BJ (cell line): ENCODE results near the gene WDFY3. TPM values are rescaled to one million over a fixed set of nuclear protein-coding genes. Genes with fewer than 3 reads are reported as not detected.

Experiments
- CTCF ChIA-PET: fragments of 350-600 bp; formaldehyde crosslinking; extraction: SDS; loops from one replicate; lab custom pipeline; 2021; ENCODE audit warnings: antibody characterized with exemption, inconsistent platforms; lab: Yijun Ruan, JAX
- POLR2A ChIA-PET: fragments of 300-600 bp; sonication (Branson Sonifier 250); formaldehyde crosslinking; extraction: SDS; loops from one replicate; lab custom pipeline; 2021; ENCODE audit warnings: antibody characterized with exemption; lab: Charles Lee
- DNase-seq: peaks from one replicate; pipeline ENCODE4 v3.0.0-alpha.2; 2011; ENCODE audit warnings: low read depth
- H3K27me3 ChIP-seq: 2 replicates; pipeline ENCODE4 v1.6.0; 2011; ENCODE audit warnings: low read length; ENCODE audit not compliant: control insufficient read depth, insufficient read depth
- H3K36me3 ChIP-seq: 2 replicates; pipeline ENCODE4 v1.5.1; 2011; ENCODE audit warnings: low read length; ENCODE audit not compliant: control insufficient read depth, insufficient read depth
- H3K4me3 ChIP-seq: 2 replicates; pipeline ENCODE4 v1.5.1; 2011; ENCODE audit warnings: low read depth, mild to moderate bottlenecking, control low read depth, low read length
- CTCF ChIP-seq: IDR thresholded peaks from 2 replicates; pipeline ENCODE4 v1.5.1; 2011; ENCODE audit warnings: low read depth, mild to moderate bottlenecking, control low read depth, inconsistent platforms, low read length, moderate library complexity; ENCODE audit not compliant: insufficient read depth
- polyA plus RNA-seq: library from polyadenylated mRNA; depleted of rRNA; stranded (reverse); fragments of >200 nt; gene quantifications from 2 replicates; pipeline ENCODE4 v1.2.3, GENCODE V29; 2011

Gene WDFY3
- polyA plus RNA-seq, 1 experiment: 28.8 TPM

- H3K27me3 ChIP-seq: no peaks in the 10 kb centered on the region
These were observed 42.1 kb downstream of the WDFY3 start for GRCh38 chr4:84924434-84924833.

GRCh38 chr4:84920617-84921016 lies 45.9 kb downstream of the WDFY3 start:
- Histone ChIP-seq H3K27me3 (no peaks in the 10 kb centered on the region), H3K4me3 (no peak overlapping the region), H3K36me3 (no peaks in the 10 kb centered on the region)
- TF ChIP-seq CTCF: no peak
- ChIA-PET POLR2A (no interaction called here), CTCF (interaction anchor here (0.6 to 1.6 kb wide), 2 partner anchors 13 to 1592 kb away, joined by 3 read pairs; no protein-coding TSS in a partner anchor)
- peak; percentile 33 for DNase-seq

More at GRCh38 chr4:84924434-84924833, 42.1 kb downstream of the WDFY3 start:
- Histone ChIP-seq H3K36me3 (peaks cover 4% of the 10 kb centered on the region; the same call in 1 of the 2 replicates), H3K4me3 (no peak overlapping the region)
- ChIA-PET CTCF (interaction anchor here (1.2 kb wide), 1 partner anchor 12 kb away, joined by 3 read pairs; no protein-coding TSS in a partner anchor), POLR2A (no interaction called here)
- no peak for DNase-seq
- TF ChIP-seq CTCF: no peak

- Histone ChIP-seq H3K36me3 (no peaks in the 10 kb centered on the region), H3K4me3 (no peak overlapping the region), H3K27me3 (no peaks in the 10 kb centered on the region)
- no peak for TF ChIP-seq CTCF
- ChIA-PET CTCF (no interaction called here), POLR2A (no interaction called here)
- DNase-seq: no peak
These were observed 48.5 kb downstream of the WDFY3 start for GRCh38 chr4:84917869-84918600.

GRCh38 chr4:84917086-84917821 lies 49.2 kb downstream of the WDFY3 start:
- ChIA-PET CTCF (interaction anchor here (0.9 to 1.0 kb wide), 2 partner anchors 13 to 41 kb away, joined by 3 read pairs; no protein-coding TSS in a partner anchor), POLR2A (no interaction called here)
- Histone ChIP-seq H3K36me3 (no peaks in the 10 kb centered on the region), H3K27me3 (no peaks in the 10 kb centered on the region), H3K4me3 (no peak overlapping the region)
- DNase-seq: no peak
- no peak for TF ChIP-seq CTCF

- H3K36me3 ChIP-seq: no peaks in the 10 kb centered on the region
- ChIA-PET CTCF (interaction anchor here (0.9 to 1.0 kb wide), 2 partner anchors 14 to 40 kb away, joined by 3 read pairs; no protein-coding TSS in a partner anchor), POLR2A (no interaction called here)
- no peak for TF ChIP-seq CTCF
- H3K4me3 ChIP-seq: no peak overlapping the region
- no peak for DNase-seq
- no peaks in the 10 kb centered on the region for H3K27me3 ChIP-seq
These were observed 50.3 kb downstream of the WDFY3 start for GRCh38 chr4:84916227-84916626.
